A549 (cell line): ENCODE results near the gene ZBED3. TPM values are rescaled to one million over a fixed set of nuclear protein-coding genes. Genes with fewer than 3 reads are reported as not detected.

Experiments
- polyA plus RNA-seq, 4 experiments: library from polyadenylated mRNA; depleted of rRNA in 3 of 4; stranded (reverse); fragments of >200 nt; fragmentation: RNase III in 1 of 4; extraction: RNeasy Plus Mini Kit Qiagen cat#74134 plus additional on column Dnase treatment in 1 of 4; gene quantifications; 2 replicates in 3 of 4; 3 replicates in 1 of 4; pipeline ENCODE4 v1.2.3, GENCODE V29; 2011 to 2017
- small RNA-seq, 6 experiments: library from RNA; depleted of rRNA; stranded (forward); fragments of <200 nt; gene quantifications; one replicate each; pipeline ENCODE3, GENCODE V24; 2012

ZBED3 gene
- polyA plus RNA-seq, 2 of the 4 experiments (the other 2 are of a cell fraction): 4.1 to 10.5 TPM

Small RNA genes within 50 kb of the gene (small RNA-seq; reads per million reads assigned to genes)
- 0 to 4.0 (median 0.87) reads per million in 6 experiments for gene SNORA47

Other genes with a start within 250 kb of the ZBED3 start
- not detected in 2 replicates for gene S100Z, start 237.3 kb downstream of the ZBED3 start, polyA plus RNA-seq (2011; rRNA removed)
- gene S100Z, start 237.3 kb downstream of the ZBED3 start, polyA plus RNA-seq (2017; fragmentation: RNase III; extraction: RNeasy Plus Mini Kit Qiagen cat#74134 plus additional on column Dnase treatment): not detected in 3 replicates
- gene CRHBP, start 134.2 kb downstream of the ZBED3 start, polyA plus RNA-seq (2011; rRNA removed): not detected in 2 replicates
- gene CRHBP, start 134.2 kb downstream of the ZBED3 start, polyA plus RNA-seq (2017; fragmentation: RNase III; extraction: RNeasy Plus Mini Kit Qiagen cat#74134 plus additional on column Dnase treatment): not detected in 3 replicates
- gene AGGF1, start 56.9 kb downstream of the ZBED3 start, polyA plus RNA-seq (2011; rRNA removed): 25.3 and 32.5 TPM in 2 replicates
- 15.7 to 16.9 TPM (median 15.8 TPM) in 3 replicates for gene AGGF1, start 56.9 kb downstream of the ZBED3 start, polyA plus RNA-seq (2017; fragmentation: RNase III; extraction: RNeasy Plus Mini Kit Qiagen cat#74134 plus additional on column Dnase treatment)
- 2.0 and 2.2 TPM in 2 replicates for gene PDE8B, start 123.4 kb upstream of the ZBED3 start, polyA plus RNA-seq (2011; rRNA removed)
- 2.8 to 4.0 TPM (median 2.9 TPM) in 3 replicates for gene PDE8B, start 123.4 kb upstream of the ZBED3 start, polyA plus RNA-seq (2017; fragmentation: RNase III; extraction: RNeasy Plus Mini Kit Qiagen cat#74134 plus additional on column Dnase treatment)